Osteoblast (primary cell): ENCODE measurements around the gene NOP9. TPM values are rescaled to one million over a fixed set of nuclear protein-coding genes. Genes with fewer than 3 reads are reported as not detected.

Source experiments
- DNase-seq: peaks from one replicate; pipeline ENCODE4 v3.0.0; 2011; ENCODE audit warnings: low spot score, mixed read lengths; ENCODE audit not compliant: insufficient read length; ENCODE audit errors: missing footprints
- H2AFZ ChIP-seq: 2 replicates; pipeline ENCODE4 v1.6.0; 2011; ENCODE audit warnings: mild to moderate bottlenecking, low read length
- H3K27ac ChIP-seq: 2 replicates; pipeline ENCODE4 v1.5.1; 2011; ENCODE audit warnings: mild to moderate bottlenecking, low read depth, low read length, moderate library complexity
- H3K27me3 ChIP-seq: 2 replicates; pipeline ENCODE4 v1.6.0; 2012; ENCODE audit warnings: mild to moderate bottlenecking, control low read depth, inconsistent platforms, low read length, moderate library complexity; ENCODE audit not compliant: insufficient read depth
- H3K36me3 ChIP-seq: 2 replicates; pipeline ENCODE4 v1.5.1; 2011; ENCODE audit warnings: mild to moderate bottlenecking, low read length, control low read depth, moderate library complexity; ENCODE audit not compliant: insufficient read depth
- H3K4me1 ChIP-seq: 2 replicates; pipeline ENCODE4 v1.5.1; 2011; ENCODE audit warnings: mild to moderate bottlenecking, low read length, control low read depth, moderate library complexity; ENCODE audit not compliant: insufficient read depth
- H3K4me2 ChIP-seq: 2 replicates; pipeline ENCODE4 v1.6.0; 2011; ENCODE audit warnings: mild to moderate bottlenecking, low read length; ENCODE audit not compliant: insufficient read depth
- H3K4me3 ChIP-seq: fragments of 200-600 bp; sonication (generic); 3 replicates; pipeline ENCODE4 v1.5.1; 2012; ENCODE audit warnings: mild to moderate bottlenecking, low read length, inconsistent platforms; ENCODE audit not compliant: insufficient read depth
- H3K79me2 ChIP-seq: 2 replicates; pipeline ENCODE4 v1.6.0; 2012; ENCODE audit warnings: mild to moderate bottlenecking, low read length, control low read depth, inconsistent platforms; ENCODE audit not compliant: insufficient read depth
- H3K9me3 ChIP-seq: 2 replicates; pipeline ENCODE4 v1.5.1; 2011; ENCODE audit warnings: low read depth, low read length, control low read depth
- H4K20me1 ChIP-seq: 2 replicates; pipeline ENCODE4 v1.6.0; 2012; ENCODE audit warnings: mild to moderate bottlenecking, low read length, control low read depth; ENCODE audit not compliant: insufficient read depth
- total RNA-seq: library from RNA; depleted of rRNA; stranded (reverse); fragments of >200 nt; gene quantifications from 2 replicates; pipeline ENCODE4 v1.2.3, GENCODE V29; 2012
- TF ChIP-seq, protein P1 (sequence below): IDR thresholded peaks from 2 replicates; pipeline ENCODE4 v1.5.1; 2011; ENCODE audit warnings: mild to moderate bottlenecking, low read depth, low read length, moderate library complexity; ENCODE audit errors: extremely low read depth

NOP9 gene
- total RNA-seq, 1 donor = 21.0 TPM

GRCh38 chr14:24310646-24311604 lies 11.3 kb downstream of the NOP9 start, which contains the start of gene LTB4R:
Gene LTB4R, plus strand, starts transcription at chr14:24311502. Its CDS starts 4,150 bp downstream, at chr14:24315652.
- peak within 1 kb of the TSS; percentile 80 for H3K4me2 ChIP-seq
- no peaks in the 10 kb centered on the region for H3K27me3 ChIP-seq
- peaks cover 1% of the 10 kb centered on the region for H3K36me3 ChIP-seq
- no peaks in the 10 kb centered on the region for H3K9me3 ChIP-seq
- peak within 1 kb of the TSS; percentile 63 for H3K4me3 ChIP-seq
- H2AFZ ChIP-seq = peak within 1 kb of the TSS; percentile 52
- peak; percentile 98 for DNase-seq
- no peaks in the 10 kb centered on the region for H4K20me1 ChIP-seq
- no peaks in the 10 kb centered on the region for H3K79me2 ChIP-seq
- H3K27ac ChIP-seq = no peak within 1 kb of the TSS
- TF ChIP-seq, protein P1, sequence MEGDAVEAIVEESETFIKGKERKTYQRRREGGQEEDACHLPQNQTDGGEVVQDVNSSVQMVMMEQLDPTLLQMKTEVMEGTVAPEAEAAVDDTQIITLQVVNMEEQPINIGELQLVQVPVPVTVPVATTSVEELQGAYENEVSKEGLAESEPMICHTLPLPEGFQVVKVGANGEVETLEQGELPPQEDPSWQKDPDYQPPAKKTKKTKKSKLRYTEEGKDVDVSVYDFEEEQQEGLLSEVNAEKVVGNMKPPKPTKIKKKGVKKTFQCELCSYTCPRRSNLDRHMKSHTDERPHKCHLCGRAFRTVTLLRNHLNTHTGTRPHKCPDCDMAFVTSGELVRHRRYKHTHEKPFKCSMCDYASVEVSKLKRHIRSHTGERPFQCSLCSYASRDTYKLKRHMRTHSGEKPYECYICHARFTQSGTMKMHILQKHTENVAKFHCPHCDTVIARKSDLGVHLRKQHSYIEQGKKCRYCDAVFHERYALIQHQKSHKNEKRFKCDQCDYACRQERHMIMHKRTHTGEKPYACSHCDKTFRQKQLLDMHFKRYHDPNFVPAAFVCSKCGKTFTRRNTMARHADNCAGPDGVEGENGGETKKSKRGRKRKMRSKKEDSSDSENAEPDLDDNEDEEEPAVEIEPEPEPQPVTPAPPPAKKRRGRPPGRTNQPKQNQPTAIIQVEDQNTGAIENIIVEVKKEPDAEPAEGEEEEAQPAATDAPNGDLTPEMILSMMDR = peak; percentile 20
- peaks cover 15% of the 10 kb centered on the region for H3K4me1 ChIP-seq

GRCh38 chr14:24311837-24312615 lies 12.4 kb downstream of the NOP9 start:
- Histone ChIP-seq H3K79me2 (no peaks in the 10 kb centered on the region), H3K4me1 (peaks cover 15% of the 10 kb centered on the region), H2AFZ (no peak overlapping the region), H3K27me3 (peaks cover 6% of the 10 kb centered on the region), H3K4me3 (peak overlapping the region; percentile 63), H3K36me3 (no peaks in the 10 kb centered on the region), H3K9me3 (no peaks in the 10 kb centered on the region), H4K20me1 (no peaks in the 10 kb centered on the region), H3K4me2 (peak overlapping the region; percentile 15), H3K27ac (no peak overlapping the region)
- DNase-seq = peak; percentile 77
- TF ChIP-seq, protein P1 = no peak

DNA sequence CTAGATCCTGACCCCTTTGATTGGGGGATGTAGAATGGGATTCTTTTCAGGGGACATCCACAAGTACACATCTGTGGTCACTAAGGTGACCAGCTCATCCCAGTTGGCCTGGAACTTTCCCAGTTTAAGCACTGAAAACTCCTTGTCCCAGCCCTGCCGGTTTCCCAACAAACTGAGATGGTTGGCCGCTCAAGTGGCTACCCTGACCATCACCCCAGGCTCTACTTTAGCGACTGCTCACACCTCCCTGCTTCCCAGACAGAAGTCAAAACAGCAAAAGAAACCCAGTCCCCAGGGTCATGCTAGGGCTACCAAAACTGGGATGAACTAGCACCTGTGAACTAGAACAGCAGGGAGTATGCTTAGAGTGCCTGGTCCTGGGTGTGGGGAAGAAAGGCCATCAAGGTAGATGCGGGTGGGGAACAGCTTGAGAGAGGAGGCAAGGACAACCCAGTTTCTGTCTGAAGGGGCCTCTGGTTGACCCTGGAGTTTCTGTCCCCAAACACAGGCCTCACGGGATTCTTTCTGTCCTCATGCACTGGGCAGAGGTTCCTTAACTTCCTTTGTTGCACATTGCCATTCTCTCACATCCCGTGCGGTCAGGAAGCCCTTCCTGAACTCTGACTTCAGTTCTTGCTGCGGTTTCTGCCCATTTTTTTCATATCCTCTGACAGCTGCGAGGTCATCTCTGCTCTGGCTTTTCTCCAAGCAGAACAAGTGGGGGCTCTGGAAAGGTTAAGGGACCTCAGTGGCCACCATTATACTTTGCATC lies 13.3 kb downstream of the NOP9 start:
- no peak overlapping the region for H3K27ac ChIP-seq
- no peaks in the 10 kb centered on the region for H4K20me1 ChIP-seq
- H3K36me3 ChIP-seq = no peaks in the 10 kb centered on the region
- H3K4me2 ChIP-seq = no peak overlapping the region
- no peak overlapping the region for H3K4me3 ChIP-seq
- peaks cover 23% of the 10 kb centered on the region for H3K4me1 ChIP-seq
- peaks cover 7% of the 10 kb centered on the region for H3K27me3 ChIP-seq
- no peak overlapping the region for H2AFZ ChIP-seq
- peak; percentile 62 for DNase-seq
- H3K79me2 ChIP-seq = no peaks in the 10 kb centered on the region
- H3K9me3 ChIP-seq = no peaks in the 10 kb centered on the region
- TF ChIP-seq, protein P1 = no peak
